Measurements from ENCODE around the gene XPA.

XPA gene

GRCh38 chr9:97688654-97689053 is 8.5 kb downstream of the XPA start:
- no peaks in the 10 kb centered on the region for H3K9me3 ChIP-seq (ENCODE audit: severe bottlenecking)
- no peak for TF ChIP-seq CTCF (IDR thresholded peaks at IDR 0.05; ENCODE audit: poor library complexity, severe bottlenecking)
- peaks cover 93% of the 10 kb centered on the region for H3K36me3 ChIP-seq (ENCODE audit: low read depth)
- peak overlapping the region; percentile 66 for H3K27ac ChIP-seq (ENCODE audit: poor library complexity, severe bottlenecking)
- no peak overlapping the region for H3K4me3 ChIP-seq (ENCODE audit: severe bottlenecking)
- H3K4me1 ChIP-seq (ENCODE audit: insufficient read depth, poor library complexity, severe bottlenecking), result peaks cover 8% of the 10 kb centered on the region
- DNase-seq (ENCODE audit: low spot score) (no peak), ATAC-seq (ENCODE audit: low read depth) (no peak)
- H3K27me3 ChIP-seq (ENCODE audit: insufficient read depth, poor library complexity, severe bottlenecking), result no peaks in the 10 kb centered on the region

- H3K9me3 ChIP-seq (ENCODE audit: severe bottlenecking), result no peaks in the 10 kb centered on the region
- peaks cover 98% of the 10 kb centered on the region for H3K36me3 ChIP-seq (ENCODE audit: low read depth)
- H3K27ac ChIP-seq (ENCODE audit: poor library complexity, severe bottlenecking), result no peak overlapping the region
- H3K4me1 ChIP-seq (ENCODE audit: insufficient read depth, poor library complexity, severe bottlenecking), result peaks cover 3% of the 10 kb centered on the region
- ATAC-seq (ENCODE audit: low read depth), result no peak
- TF ChIP-seq CTCF (IDR thresholded peaks at IDR 0.05; ENCODE audit: poor library complexity, severe bottlenecking), result no peak
- H3K4me3 ChIP-seq (ENCODE audit: severe bottlenecking), result no peak overlapping the region
- no peaks in the 10 kb centered on the region for H3K27me3 ChIP-seq (ENCODE audit: insufficient read depth, poor library complexity, severe bottlenecking)
- DNase-seq (ENCODE audit: low spot score), result no peak
Measured at GRCh38 chr9:97682242-97682641, 14.9 kb downstream of the XPA start.

DNA sequence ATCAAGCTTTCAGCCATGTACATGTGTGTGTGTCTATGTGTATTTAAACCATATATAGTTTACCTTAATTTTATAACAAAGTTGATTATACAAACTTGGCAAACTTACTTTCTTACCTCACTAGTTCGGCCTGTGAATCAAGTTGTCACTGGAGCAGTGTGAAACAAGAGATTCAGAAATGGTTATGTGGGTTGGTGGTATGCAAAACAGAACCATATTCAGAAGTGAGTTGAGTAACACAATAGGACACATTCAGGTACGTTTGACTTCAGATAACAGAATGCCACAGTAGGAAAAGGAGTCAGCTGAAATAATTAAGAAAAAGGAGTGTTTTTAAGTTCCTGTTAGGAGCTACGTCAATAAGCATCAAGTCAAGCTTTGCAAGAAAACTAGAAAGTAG is 21.5 kb downstream of the XPA start:
- Histone ChIP-seq H3K27ac (ENCODE audit: poor library complexity, severe bottlenecking) (no peak overlapping the region), H3K4me3 (ENCODE audit: severe bottlenecking) (no peak overlapping the region), H3K9me3 (ENCODE audit: severe bottlenecking) (no peaks in the 10 kb centered on the region), H3K36me3 (ENCODE audit: low read depth) (peaks cover 98% of the 10 kb centered on the region), H3K27me3 (ENCODE audit: insufficient read depth, poor library complexity, severe bottlenecking) (no peaks in the 10 kb centered on the region), H3K4me1 (ENCODE audit: insufficient read depth, poor library complexity, severe bottlenecking) (no peaks in the 10 kb centered on the region)
- DNase-seq (ENCODE audit: low spot score) (no peak), ATAC-seq (ENCODE audit: low read depth) (no peak)
- TF ChIP-seq CTCF (IDR thresholded peaks at IDR 0.05; ENCODE audit: poor library complexity, severe bottlenecking), result no peak

DNA sequence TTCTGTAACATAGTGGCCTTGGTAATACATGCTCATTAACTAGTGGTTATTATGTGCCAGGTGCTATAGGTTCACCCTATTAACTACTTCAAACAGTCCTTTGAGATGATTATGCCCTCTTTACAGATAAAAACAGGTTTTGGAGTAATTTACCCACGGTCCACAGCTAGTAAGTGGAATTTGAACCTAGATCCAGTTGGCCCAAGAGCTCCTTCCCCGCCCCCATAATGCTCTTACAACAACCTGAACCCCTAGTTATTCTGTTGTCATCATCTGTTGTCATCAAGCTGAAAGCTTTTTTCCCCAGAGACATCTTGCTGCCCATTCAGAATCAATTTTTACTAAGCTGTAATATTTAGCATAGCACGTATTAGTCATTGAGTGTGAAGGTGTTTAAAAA is 23.2 kb downstream of the XPA start:
- no peak overlapping the region for H3K4me3 ChIP-seq (ENCODE audit: severe bottlenecking)
- H3K27me3 ChIP-seq (ENCODE audit: insufficient read depth, poor library complexity, severe bottlenecking), result no peaks in the 10 kb centered on the region
- ATAC-seq (ENCODE audit: low read depth), result no peak
- no peak overlapping the region for H3K27ac ChIP-seq (ENCODE audit: poor library complexity, severe bottlenecking)
- no peaks in the 10 kb centered on the region for H3K4me1 ChIP-seq (ENCODE audit: insufficient read depth, poor library complexity, severe bottlenecking)
- peaks cover 99% of the 10 kb centered on the region for H3K36me3 ChIP-seq (ENCODE audit: low read depth)
- no peak for DNase-seq (ENCODE audit: low spot score)
- H3K9me3 ChIP-seq (ENCODE audit: severe bottlenecking), result no peaks in the 10 kb centered on the region
- no peak for TF ChIP-seq CTCF (IDR thresholded peaks at IDR 0.05; ENCODE audit: poor library complexity, severe bottlenecking)

DNA sequence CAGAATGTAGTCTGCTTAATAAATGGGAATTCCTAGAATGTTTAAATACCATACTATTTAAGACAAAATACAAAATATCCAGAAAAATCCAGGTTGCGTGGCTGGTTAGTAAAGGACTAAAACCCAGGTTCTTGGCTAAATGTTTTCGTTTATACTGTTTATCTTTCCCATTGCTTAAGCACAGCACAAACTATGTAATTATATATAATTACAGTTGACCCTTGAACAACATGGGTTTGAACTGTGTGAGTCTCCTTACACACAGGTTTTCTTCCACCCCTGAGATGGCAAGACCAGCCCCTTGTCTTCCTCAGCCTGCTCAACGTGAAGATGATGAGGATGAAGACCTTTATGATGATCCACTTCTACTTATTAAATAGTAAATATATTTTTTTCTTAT is 24.7 kb downstream of the XPA start:
- TF ChIP-seq CTCF (IDR thresholded peaks at IDR 0.05; ENCODE audit: poor library complexity, severe bottlenecking), result no peak
- ATAC-seq (ENCODE audit: low read depth) (no peak), DNase-seq (ENCODE audit: low spot score) (no peak)
- H3K27ac ChIP-seq (ENCODE audit: poor library complexity, severe bottlenecking), result no peak overlapping the region
- no peaks in the 10 kb centered on the region for H3K27me3 ChIP-seq (ENCODE audit: insufficient read depth, poor library complexity, severe bottlenecking)
- no peak overlapping the region for H3K4me3 ChIP-seq (ENCODE audit: severe bottlenecking)
- H3K4me1 ChIP-seq (ENCODE audit: insufficient read depth, poor library complexity, severe bottlenecking), result no peaks in the 10 kb centered on the region
- no peaks in the 10 kb centered on the region for H3K9me3 ChIP-seq (ENCODE audit: severe bottlenecking)
- H3K36me3 ChIP-seq (ENCODE audit: low read depth), result peaks cover 99% of the 10 kb centered on the region

Measured in RWPE2 (cell line).